LNCaP clone FGC (cell line): ENCODE data around the gene TOE1.

ENCODE experiments used
- DNase-seq: peaks from one replicate; pipeline ENCODE4 v3.0.0-alpha.2; 2011; ENCODE audit warnings: low read depth
- H3K4me3 ChIP-seq: 2 replicates; pipeline ENCODE4 v1.5.1; 2011; ENCODE audit warnings: mild to moderate bottlenecking, low read depth, low read length, control low read depth
- CTCF ChIP-seq: IDR thresholded peaks from 2 replicates; pipeline ENCODE4 v1.5.1; 2012; ENCODE audit warnings: mild to moderate bottlenecking; ENCODE audit not compliant: control insufficient read depth, insufficient read depth; ENCODE audit errors: extremely low read depth

TOE1 gene

GRCh38 chr1:45326627-45327623 lies 13.0 kb upstream of the TOE1 start, which contains the start of gene HPDL:
Gene HPDL, plus strand, starts transcription at chr1:45326895. Its CDS starts 254 bp downstream, at chr1:45327149.
- TF ChIP-seq CTCF, result no peak
- DNase-seq, result no peak
- no peak within 1 kb of the TSS for H3K4me3 ChIP-seq

- no peak for DNase-seq
- H3K4me3 ChIP-seq, result no peak overlapping the region
- no peak for TF ChIP-seq CTCF
Observed at GRCh38 chr1:45327644-45328515, 12.1 kb upstream of the TOE1 start.

DNA sequence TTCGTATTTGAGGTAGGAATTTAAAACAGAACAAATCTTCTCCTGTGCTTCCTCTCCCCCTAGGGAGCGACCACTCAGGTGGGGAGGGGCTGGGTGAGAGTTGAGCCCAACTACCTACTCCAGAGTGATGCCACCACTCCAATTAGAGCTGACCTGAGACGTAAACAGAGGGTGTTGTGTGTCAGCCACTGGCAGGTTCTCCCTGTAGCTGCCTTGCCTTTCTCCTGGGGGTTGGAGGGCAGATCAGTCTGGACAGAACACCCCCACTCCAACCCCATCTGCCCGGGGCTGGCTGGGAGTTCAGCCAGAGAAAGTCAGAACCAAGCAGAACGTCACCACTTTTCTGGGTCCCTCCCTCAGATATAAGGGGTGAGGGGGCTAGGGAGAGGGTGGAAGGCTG lies 11.3 kb upstream of the TOE1 start:
- no peak for DNase-seq
- no peak for TF ChIP-seq CTCF
- no peak overlapping the region for H3K4me3 ChIP-seq

DNA sequence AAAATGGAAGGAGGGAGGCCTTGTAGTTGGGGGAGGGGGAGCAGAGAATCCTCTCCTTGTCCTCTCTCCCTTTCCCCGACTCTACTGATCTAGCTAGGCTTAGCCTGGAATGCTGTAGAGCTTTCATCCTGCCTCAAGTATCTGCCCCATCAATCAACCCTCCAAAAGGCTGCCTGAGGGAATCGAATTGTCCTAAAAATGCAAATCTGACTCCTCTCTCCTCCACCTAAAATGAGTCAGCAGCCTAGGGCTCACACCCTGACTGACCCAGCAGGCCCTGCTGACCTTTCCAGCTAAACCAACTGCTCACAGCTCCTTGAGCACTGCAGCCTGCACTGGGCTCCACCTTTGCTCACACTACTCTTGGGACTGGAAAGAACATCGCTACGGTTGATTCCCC lies 10.5 kb upstream of the TOE1 start:
- no peak for DNase-seq
- no peak for TF ChIP-seq CTCF
- no peak overlapping the region for H3K4me3 ChIP-seq

- DNase-seq, result no peak
- no peak overlapping the region for H3K4me3 ChIP-seq
- no peak for TF ChIP-seq CTCF
Observed at GRCh38 chr1:45331436-45332345, 8.3 kb upstream of the TOE1 start.

DNA sequence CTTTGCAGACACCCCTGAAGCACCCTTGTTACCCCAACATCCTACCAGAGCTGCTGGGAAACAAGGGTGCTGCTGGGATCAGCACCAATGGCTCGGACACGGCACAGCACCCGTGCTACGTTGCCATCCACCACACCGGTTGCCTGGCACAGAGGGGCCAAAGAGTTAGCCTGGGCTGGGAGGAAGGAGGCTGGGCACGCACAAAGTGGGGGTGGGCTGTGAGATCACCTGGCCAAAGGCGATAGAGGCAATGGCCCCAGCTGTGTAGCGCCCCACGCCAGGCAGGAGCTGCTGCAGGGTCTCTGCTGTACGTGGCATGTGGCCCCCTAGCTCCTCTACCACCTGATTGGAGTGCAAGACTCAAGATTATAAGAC lies 7.6 kb upstream of the TOE1 start:
- no peak overlapping the region for H3K4me3 ChIP-seq
- TF ChIP-seq CTCF, result no peak
- DNase-seq, result no peak
